Lower lobe of right lung (tissue), 2 donors: ENCODE measurements around the gene ICAM5. TPM values are rescaled to one million over a fixed set of nuclear protein-coding genes. Genes with fewer than 3 reads are reported as not detected.

ENCODE experiments used
- ATAC-seq, 2 donors: fragments of 200-7000 bp; cut with Tn5 transposase; one replicate each; pipeline ENCODE4 v1.9.1; 2020 to 2022; ENCODE audit warnings: mild to moderate bottlenecking in 2 of 2, moderate library complexity in 2 of 2
- DNase-seq: peaks from one replicate; pipeline ENCODE4 v3.0.0-alpha.2; 2020
- H3K27ac ChIP-seq: fragments of 200-600 bp; one replicate; pipeline ENCODE4 v1.8.0; 2022
- H3K27me3 ChIP-seq: fragments of 200-600 bp; one replicate; pipeline ENCODE4 v1.8.0; 2022; ENCODE audit warnings: low read depth
- H3K36me3 ChIP-seq: fragments of 200-600 bp; one replicate; pipeline ENCODE4 v1.8.0; 2022; ENCODE audit warnings: mild to moderate bottlenecking
- H3K4me1 ChIP-seq: fragments of 200-600 bp; one replicate; pipeline ENCODE4 v1.8.0; 2022
- H3K4me3 ChIP-seq: fragments of 200-600 bp; one replicate; pipeline ENCODE4 v1.8.0; 2022; ENCODE audit warnings: mild to moderate bottlenecking
- H3K9me3 ChIP-seq: fragments of 200-600 bp; one replicate; pipeline ENCODE4 v1.8.0; 2022
- intact Hi-C: fragments of 100-400 bp; cut with DNase I; formaldehyde crosslinking; loops from one replicate; pipeline ENCODE4 v1.11.0; 2022
- total RNA-seq: library from RNA; stranded (reverse); fragmentation: NEBNext Ultra II Directional; extraction: Animal tissue kit (Norgen Biotek cat#: 25700); gene quantifications from one replicate; pipeline ENCODE4 v1.2.1, GENCODE V29; 2021
- TF ChIP-seq, protein P1 (sequence below): fragments of 200-600 bp; IDR thresholded peaks from one replicate; pipeline ENCODE4 v1.8.0; 2022; ENCODE audit warnings: antibody characterized with exemption, mild to moderate bottlenecking
- donor health status: DM: no; HTN: yes; CAD: no; lungs with severe emphysema.

The ICAM5 gene
- total RNA-seq, 1 donor from 2014 or later, result 15.3 TPM

DNA sequence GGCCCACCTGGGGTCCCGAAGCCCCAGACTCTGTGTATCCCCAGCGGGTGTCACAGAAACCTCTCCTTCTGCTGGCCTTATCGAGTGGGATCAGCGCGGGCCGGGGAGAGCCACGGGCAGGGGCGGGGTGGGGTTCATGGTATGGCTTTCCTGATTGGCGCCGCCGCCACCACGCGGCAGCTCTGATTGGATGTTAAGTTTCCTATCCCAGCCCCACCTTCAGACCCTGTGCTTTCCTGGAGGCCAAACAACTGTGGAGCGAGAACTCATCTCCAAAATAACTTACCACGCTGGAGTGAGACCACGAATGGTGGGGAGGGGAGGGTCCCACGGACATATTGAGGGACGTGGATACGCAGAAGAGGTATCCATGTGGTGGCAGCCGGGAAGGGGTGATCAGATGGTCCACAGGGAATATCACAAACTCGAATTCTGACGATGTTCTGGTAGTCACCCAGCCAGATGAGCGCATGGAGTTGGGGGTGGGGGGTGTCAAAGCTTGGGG is 1.0 kb upstream of the ICAM5 start:
- H3K4me3 ChIP-seq, result peak overlapping the region; percentile 68
- H3K27ac ChIP-seq, result peak overlapping the region; percentile 4
- peaks cover 25% of the 10 kb centered on the region for H3K36me3 ChIP-seq
- intact Hi-C loops, result no loop called here
- TF ChIP-seq, protein P1, sequence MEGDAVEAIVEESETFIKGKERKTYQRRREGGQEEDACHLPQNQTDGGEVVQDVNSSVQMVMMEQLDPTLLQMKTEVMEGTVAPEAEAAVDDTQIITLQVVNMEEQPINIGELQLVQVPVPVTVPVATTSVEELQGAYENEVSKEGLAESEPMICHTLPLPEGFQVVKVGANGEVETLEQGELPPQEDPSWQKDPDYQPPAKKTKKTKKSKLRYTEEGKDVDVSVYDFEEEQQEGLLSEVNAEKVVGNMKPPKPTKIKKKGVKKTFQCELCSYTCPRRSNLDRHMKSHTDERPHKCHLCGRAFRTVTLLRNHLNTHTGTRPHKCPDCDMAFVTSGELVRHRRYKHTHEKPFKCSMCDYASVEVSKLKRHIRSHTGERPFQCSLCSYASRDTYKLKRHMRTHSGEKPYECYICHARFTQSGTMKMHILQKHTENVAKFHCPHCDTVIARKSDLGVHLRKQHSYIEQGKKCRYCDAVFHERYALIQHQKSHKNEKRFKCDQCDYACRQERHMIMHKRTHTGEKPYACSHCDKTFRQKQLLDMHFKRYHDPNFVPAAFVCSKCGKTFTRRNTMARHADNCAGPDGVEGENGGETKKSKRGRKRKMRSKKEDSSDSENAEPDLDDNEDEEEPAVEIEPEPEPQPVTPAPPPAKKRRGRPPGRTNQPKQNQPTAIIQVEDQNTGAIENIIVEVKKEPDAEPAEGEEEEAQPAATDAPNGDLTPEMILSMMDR, result no peak
- no peaks in the 10 kb centered on the region for H3K9me3 ChIP-seq
- DNase-seq (peak; percentile 76), ATAC-seq (peak; percentile 6 to 22)
- H3K27me3 ChIP-seq, result peaks cover 41% of the 10 kb centered on the region
- H3K4me1 ChIP-seq, result peaks cover 100% of the 10 kb centered on the region

DNA sequence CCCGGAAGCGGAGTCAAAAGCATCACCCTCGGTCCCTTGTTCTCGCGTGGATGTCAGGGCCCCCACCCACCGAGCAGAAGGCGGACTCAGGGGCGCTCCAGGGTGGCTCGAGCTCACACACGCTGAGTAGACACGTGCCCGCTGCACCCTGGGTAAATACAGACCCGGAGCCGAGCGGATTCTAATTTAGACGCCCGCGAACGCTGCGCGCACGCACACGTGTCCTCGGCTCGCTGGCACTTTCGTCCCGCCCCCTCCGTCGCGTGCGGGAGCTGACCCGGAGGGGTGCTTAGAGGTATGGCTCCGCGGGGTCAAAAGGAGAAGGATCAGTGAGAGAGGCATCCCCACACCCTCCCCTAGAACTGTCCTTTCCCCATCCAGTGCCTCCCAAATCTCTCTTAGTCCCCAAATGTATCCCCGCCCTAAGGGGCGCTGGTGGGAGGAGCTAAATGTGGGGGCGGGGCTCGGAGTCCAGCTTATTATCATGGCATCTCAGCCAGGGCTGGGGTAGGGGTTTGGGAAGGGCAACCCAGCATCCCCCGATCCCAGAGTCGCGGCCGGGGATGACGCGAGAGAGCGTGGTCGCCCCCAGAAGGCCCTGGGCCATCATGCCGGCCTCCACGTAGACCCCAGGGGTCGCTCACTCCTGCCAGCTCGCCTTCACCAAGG is 451 bp upstream of the ICAM5 start:
- Histone ChIP-seq H3K4me3 (peak overlapping the region; percentile 68), H3K27ac (peak overlapping the region; percentile 4), H3K9me3 (no peaks in the 10 kb centered on the region), H3K27me3 (peaks cover 46% of the 10 kb centered on the region), H3K36me3 (peaks cover 19% of the 10 kb centered on the region), H3K4me1 (peaks cover 97% of the 10 kb centered on the region)
- TF ChIP-seq, protein P1, result no peak
- ATAC-seq (peak; percentile 12 to 26), DNase-seq (peak; percentile 83)
- intact Hi-C loops, result no loop called here

DNA sequence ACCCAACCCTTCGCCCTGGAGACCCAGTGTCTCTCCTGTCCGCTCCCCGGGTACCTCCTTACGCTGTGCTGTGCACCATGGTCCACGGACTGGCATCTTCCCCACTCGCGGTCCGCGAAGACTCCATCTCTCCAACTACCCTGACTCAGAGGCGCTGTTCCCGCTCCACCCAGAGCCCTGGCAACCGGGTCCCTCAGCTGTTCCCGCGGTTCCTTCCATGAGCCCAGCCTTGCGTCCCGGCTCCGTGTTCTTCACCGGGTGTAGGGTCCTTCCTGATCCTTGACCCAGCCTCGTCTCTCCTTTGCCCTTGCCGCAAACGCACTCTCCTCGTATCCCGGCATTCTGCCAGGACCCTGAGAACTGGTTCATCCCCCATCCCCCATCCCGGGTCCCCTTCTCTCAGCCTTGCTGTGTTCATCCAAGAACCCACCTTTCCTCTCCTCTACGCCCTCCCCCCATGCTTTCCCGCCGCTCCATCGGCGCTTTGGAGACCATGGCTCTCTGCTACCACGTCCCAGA is 664 bp downstream of the ICAM5 start:
- DNase-seq (no peak), ATAC-seq (no peak)
- Histone ChIP-seq H3K27me3 (peaks cover 57% of the 10 kb centered on the region), H3K9me3 (no peaks in the 10 kb centered on the region), H3K36me3 (peaks cover 8% of the 10 kb centered on the region), H3K4me3 (peak overlapping the region; percentile 68), H3K27ac (peak overlapping the region; percentile 80), H3K4me1 (peaks cover 97% of the 10 kb centered on the region)
- TF ChIP-seq, protein P1, result no peak
- intact Hi-C loops, result no loop called here

DNA sequence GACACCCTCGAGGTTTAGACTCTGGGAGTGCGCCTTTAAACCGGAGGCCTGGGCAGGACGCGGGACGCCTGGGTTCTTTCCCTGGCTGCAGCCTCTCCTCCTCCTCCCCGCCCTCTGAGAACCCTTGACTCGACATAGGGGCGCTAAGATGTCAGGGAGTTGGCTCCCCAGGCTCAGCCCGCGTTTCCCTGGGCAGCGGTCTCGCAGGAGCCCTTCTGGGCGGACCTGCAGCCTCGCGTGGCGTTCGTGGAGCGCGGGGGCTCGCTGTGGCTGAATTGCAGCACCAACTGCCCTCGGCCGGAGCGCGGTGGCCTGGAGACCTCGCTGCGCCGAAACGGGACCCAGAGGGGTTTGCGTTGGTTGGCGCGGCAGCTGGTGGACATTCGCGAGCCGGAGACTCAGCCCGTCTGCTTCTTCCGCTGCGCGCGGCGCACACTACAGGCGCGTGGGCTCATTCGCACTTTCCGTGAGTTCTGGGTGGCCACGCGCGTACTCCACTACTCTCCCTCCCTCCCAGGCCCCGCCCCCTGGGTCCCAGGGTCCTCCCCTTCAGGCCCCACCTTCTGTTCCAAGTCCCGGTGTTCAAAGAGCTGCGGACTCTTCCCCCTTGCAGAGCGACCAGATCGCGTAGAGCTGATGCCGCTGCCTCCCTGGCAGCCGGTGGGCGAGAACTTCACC is 1.3 kb downstream of the ICAM5 start:
- Histone ChIP-seq H3K4me3 (peak overlapping the region; percentile 68), H3K27ac (peak overlapping the region; percentile 80), H3K36me3 (peaks cover 2% of the 10 kb centered on the region), H3K9me3 (no peaks in the 10 kb centered on the region), H3K4me1 (peaks cover 97% of the 10 kb centered on the region), H3K27me3 (peaks cover 58% of the 10 kb centered on the region)
- TF ChIP-seq, protein P1, result no peak
- DNase-seq (peak; percentile 90), ATAC-seq (peak; percentile 35 to 58)
- intact Hi-C loops, result no loop called here

DNA sequence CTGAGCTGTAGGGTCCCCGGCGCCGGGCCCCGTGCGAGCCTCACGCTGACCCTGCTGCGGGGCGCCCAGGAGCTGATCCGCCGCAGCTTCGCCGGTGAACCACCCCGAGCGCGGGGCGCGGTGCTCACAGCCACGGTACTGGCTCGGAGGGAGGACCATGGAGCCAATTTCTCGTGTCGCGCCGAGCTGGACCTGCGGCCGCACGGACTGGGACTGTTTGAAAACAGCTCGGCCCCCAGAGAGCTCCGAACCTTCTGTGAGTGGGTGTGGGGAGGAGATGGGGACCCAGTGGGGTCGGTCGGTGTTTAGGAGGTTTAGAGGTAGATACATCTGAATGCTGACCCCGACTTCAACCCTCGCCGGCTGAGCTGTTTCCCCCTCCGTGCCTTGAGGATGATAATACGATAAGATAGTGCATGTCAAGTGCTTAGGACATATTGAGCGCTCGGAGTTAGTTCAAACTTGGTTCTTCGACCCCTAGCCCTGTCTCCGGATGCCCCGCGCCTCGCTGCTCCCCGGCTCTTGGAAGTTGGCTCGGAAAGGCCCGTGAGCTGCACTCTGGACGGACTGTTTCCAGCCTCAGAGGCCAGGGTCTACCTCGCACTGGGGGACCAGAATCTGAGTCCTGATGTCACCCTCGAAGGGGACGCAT is 1.9 kb downstream of the ICAM5 start:
- Histone ChIP-seq H3K27ac (peak overlapping the region; percentile 80), H3K36me3 (no peaks in the 10 kb centered on the region), H3K4me1 (peaks cover 93% of the 10 kb centered on the region), H3K27me3 (peaks cover 58% of the 10 kb centered on the region), H3K4me3 (peak overlapping the region; percentile 68), H3K9me3 (no peaks in the 10 kb centered on the region)
- TF ChIP-seq, protein P1, result no peak
- ATAC-seq (no peak), DNase-seq (no peak)
- intact Hi-C loops, result no loop called here
